Body of pancreas (tissue), 4 donors: Measurements from ENCODE around the gene CORO1C. TPM values are rescaled to one million over a fixed set of nuclear protein-coding genes. Genes with fewer than 3 reads are reported as not detected.

Experiments
- ATAC-seq: fragments of 150-250 bp; one replicate; pipeline ENCODE4 v1.9.1; 2016
- DNase-seq, 4 donors: peaks; one replicate each; pipeline ENCODE4 v3.0.0-alpha.2; 2019
- H3K27ac ChIP-seq, 4 donors: fragments of 200-600 bp; sonication (generic); 1 replicate in 3 of 4; 2 replicates in 1 of 4; pipeline versions ENCODE4 v1.5.1 to v1.6.1; 2016 to 2019; ENCODE audit warnings: mild to moderate bottlenecking in 1 of 4, mixed read lengths in 1 of 4, moderate library complexity in 1 of 4
- H3K27me3 ChIP-seq, 2 donors: fragments of 200-600 bp; sonication (generic); one replicate each; pipeline ENCODE4 v1.6.0; 2016; ENCODE audit warnings: mild to moderate bottlenecking in 1 of 2
- H3K36me3 ChIP-seq, 2 donors: fragments of 200-600 bp; sonication (generic); replicated peaks in 1 of 2; 2 replicates each; pipeline ENCODE4 v1.5.1; 2016; ENCODE audit warnings: low read depth in 2 of 2; ENCODE audit not compliant: insufficient read depth in 1 of 2
- H3K4me1 ChIP-seq: fragments of 200-600 bp; sonication (generic); one replicate; pipeline ENCODE4 v1.6.0; 2016
- H3K4me3 ChIP-seq, 2 donors: fragments of 200-600 bp; sonication (generic); 1 replicate in 1 of 2; 2 replicates in 1 of 2; pipeline ENCODE4 v1.5.1; 2016 to 2019
- H3K9me3 ChIP-seq, 3 donors: fragments of 200-600 bp; sonication (generic); 1 replicate in 2 of 3; 2 replicates in 1 of 3; pipeline ENCODE4 v1.5.1; 2016
- CTCF ChIP-seq, 7 experiments: fragments of 450-650 bp in 4 of 7; fragments of 200-600 bp in 3 of 7; sonication (generic) in 3 of 7; IDR thresholded peaks; one replicate each; pipeline ENCODE4 v1.5.1; 2016 to 2019; ENCODE audit warnings: antibody characterized with exemption in 7 of 7
- POLR2A ChIP-seq, 3 donors: fragments of 450-650 bp; IDR thresholded peaks; one replicate each; pipeline ENCODE4 v1.6.1; 2016; ENCODE audit warnings: antibody characterized with exemption in 3 of 3, mild to moderate bottlenecking in 2 of 3
- WGBS, 2 donors: methylation state at CpG; one replicate each; pipeline ENCODE4 v1.1.5; 2017; 5-methylcytosine and 5-hydroxymethylcytosine counted together
- intact Hi-C: fragments of 100-400 bp; cut with DNase I; formaldehyde crosslinking; loops from one replicate; pipeline ENCODE4 v1.15.1; 2023
- total RNA-seq, 2 donors: library from RNA; depleted of rRNA; stranded (reverse); fragments of >200 nt; gene quantifications; one replicate each; pipeline ENCODE4 v1.1.0, GENCODE V29; 2016

CORO1C gene
- total RNA-seq, 2 donors from 2014 or later: 26.7 to 27.4 TPM

GRCh38 chr12:108629151-108629550, 102.2 kb downstream of the CORO1C start:
- H3K4me1 ChIP-seq: no peaks in the 10 kb centered on the region
- TF ChIP-seq POLR2A (IDR thresholded peaks at IDR 0.05): no peak
- TF ChIP-seq CTCF (IDR thresholded peaks at IDR 0.05): no peak
- intact Hi-C loops: no loop called here
- DNase-seq: no peak
- no peaks in the 10 kb centered on the region for H3K27me3 ChIP-seq
- no peak for ATAC-seq
- 73 to 78% methylated on average over 5 of the region's 5 CpGs for WGBS, 2 donors
- no peaks in the 10 kb centered on the region for H3K36me3 ChIP-seq
- H3K9me3 ChIP-seq: no peaks in the 10 kb centered on the region
- peak overlapping the region in 1 of 4 donors; percentile 26 for H3K27ac ChIP-seq
- H3K4me3 ChIP-seq: no peak overlapping the region

- Histone ChIP-seq H3K4me3 (no peak overlapping the region), H3K9me3 (no peaks in the 10 kb centered on the region), H3K27ac (no peak overlapping the region), H3K4me1 (no peaks in the 10 kb centered on the region), H3K27me3 (no peaks in the 10 kb centered on the region), H3K36me3 (no peaks in the 10 kb centered on the region)
- no peak for TF ChIP-seq POLR2A (IDR thresholded peaks at IDR 0.05)
- no peak for TF ChIP-seq CTCF (IDR thresholded peaks at IDR 0.05)
- WGBS, 2 donors: 73 to 82% methylated on average over 6 to 8 of the region's 8 CpGs
- ATAC-seq: no peak
- DNase-seq: no peak
- intact Hi-C loops: no loop called here
Measured at GRCh38 chr12:108627134-108627920, 104.0 kb downstream of the CORO1C start.

- Histone ChIP-seq H3K4me1 (no peaks in the 10 kb centered on the region), H3K36me3 (no peaks in the 10 kb centered on the region), H3K27me3 (no peaks in the 10 kb centered on the region), H3K27ac (no peak overlapping the region), H3K4me3 (no peak overlapping the region), H3K9me3 (no peaks in the 10 kb centered on the region)
- 68 to 83% methylated on average over 3 of the region's 3 CpGs for WGBS, 2 donors
- TF ChIP-seq CTCF (IDR thresholded peaks at IDR 0.05) (no peak), POLR2A (IDR thresholded peaks at IDR 0.05) (no peak)
- DNase-seq: no peak
- no peak for ATAC-seq
- intact Hi-C loops: no loop called here
Measured at GRCh38 chr12:108625228-108625627, 106.1 kb downstream of the CORO1C start.

GRCh38 chr12:108623577-108623976, 107.7 kb downstream of the CORO1C start:
- intact Hi-C loops: no loop called here
- H3K27ac ChIP-seq: no peak overlapping the region

More at GRCh38 chr12:108623577-108623976, 107.7 kb downstream of the CORO1C start:
- DNase-seq: no peak
- Histone ChIP-seq H3K4me3 (no peak overlapping the region), H3K36me3 (no peaks in the 10 kb centered on the region), H3K9me3 (no peaks in the 10 kb centered on the region), H3K4me1 (no peaks in the 10 kb centered on the region), H3K27me3 (no peaks in the 10 kb centered on the region)
- ATAC-seq: no peak
- TF ChIP-seq CTCF (IDR thresholded peaks at IDR 0.05) (no peak), POLR2A (IDR thresholded peaks at IDR 0.05) (no peak)
- WGBS, 2 donors: 74% methylated on average over 8 of the region's 8 CpGs; no CpG with 5 or more reads in 1 of the 2 donors
